HL-60 (cell line): Measurements from ENCODE around the gene ERBB4.

Experiments used
- DNase-seq, 2 experiments: peaks; one replicate each; pipeline ENCODE4 v3.0.0-alpha.2; 2010 to 2020; ENCODE audit warnings: low read depth in 1 of 2, low spot score in 1 of 2
- H3K27ac ChIP-seq: fragments of 250-450 bp; sonication (Bioruptor Pico); replicated peaks from 2 replicates; pipeline ENCODE4 v1.5.1; 2020; ENCODE audit warnings: mild to moderate bottlenecking, moderate library complexity
- H3K27me3 ChIP-seq: fragments of 250-450 bp; sonication (Bioruptor Pico); 2 replicates; pipeline ENCODE4 v1.5.1; 2021; ENCODE audit warnings: mild to moderate bottlenecking, moderate library complexity; ENCODE audit not compliant: insufficient read depth, poor library complexity, severe bottlenecking
- H3K4me3 ChIP-seq: replicated peaks from 2 replicates; pipeline ENCODE4 v1.5.1; 2011; ENCODE audit warnings: mild to moderate bottlenecking, control low read depth, low read length; ENCODE audit not compliant: insufficient read depth
- GABPA ChIP-seq: IDR thresholded peaks from 2 replicates; pipeline ENCODE4 v1.6.1; 2012; ENCODE audit warnings: low read depth
- POLR2AphosphoS5 ChIP-seq: IDR thresholded peaks from 2 replicates; pipeline ENCODE4 v1.6.1; 2012; ENCODE audit warnings: low read depth
- SPI1 ChIP-seq: IDR thresholded peaks from 2 replicates; pipeline ENCODE4 v1.6.1; 2012; ENCODE audit warnings: low read depth, mild to moderate bottlenecking, borderline replicate concordance
- TF ChIP-seq, protein P1 (sequence below): IDR thresholded peaks from one replicate; pipeline ENCODE4 v1.5.1; 2011; ENCODE audit warnings: low read length, control low read depth, inconsistent platforms; ENCODE audit not compliant: insufficient read depth
- TF ChIP-seq, protein P2 (sequence below): IDR thresholded peaks from 2 replicates; pipeline ENCODE4 v1.6.1; 2012; ENCODE audit warnings: low read depth; ENCODE audit not compliant: insufficient replicate concordance

ERBB4 gene

DNA sequence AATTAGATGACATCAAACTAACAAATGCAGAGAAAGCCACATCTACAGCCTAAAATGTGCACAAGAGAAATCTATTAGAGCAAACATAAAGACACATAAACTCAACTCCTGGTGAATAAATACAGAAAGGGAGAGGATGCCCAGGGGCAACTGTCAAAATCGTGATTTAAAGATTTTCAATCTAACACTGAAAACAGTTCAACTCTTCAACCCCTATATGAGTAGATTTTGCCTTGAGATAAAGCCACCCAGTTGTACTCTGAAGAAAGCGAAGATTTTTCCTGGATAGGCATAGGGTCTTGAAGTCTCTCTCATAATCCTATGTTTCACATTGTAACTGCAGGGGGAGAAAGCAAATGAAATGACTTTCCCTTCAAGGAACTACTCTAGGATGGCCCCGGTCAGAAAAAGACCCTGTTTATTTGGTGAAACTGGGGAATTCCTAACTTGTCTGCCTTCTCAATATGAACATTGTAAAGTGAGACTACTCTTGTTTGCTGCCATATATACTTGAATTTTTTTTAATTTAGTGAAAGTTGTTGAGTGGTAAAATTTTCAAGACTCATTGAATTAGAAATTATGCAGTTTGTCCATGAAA, 226.7 kb downstream of the ERBB4 start:
- no peak overlapping the region for H3K27ac ChIP-seq
- H3K27me3 ChIP-seq = no peaks in the 10 kb centered on the region
- no peak for DNase-seq
- H3K4me3 ChIP-seq = no peak overlapping the region
- no peak for TF ChIP-seq GABPA
- no peak for TF ChIP-seq SPI1
- no peak for TF ChIP-seq POLR2AphosphoS5
- TF ChIP-seq, protein P1, sequence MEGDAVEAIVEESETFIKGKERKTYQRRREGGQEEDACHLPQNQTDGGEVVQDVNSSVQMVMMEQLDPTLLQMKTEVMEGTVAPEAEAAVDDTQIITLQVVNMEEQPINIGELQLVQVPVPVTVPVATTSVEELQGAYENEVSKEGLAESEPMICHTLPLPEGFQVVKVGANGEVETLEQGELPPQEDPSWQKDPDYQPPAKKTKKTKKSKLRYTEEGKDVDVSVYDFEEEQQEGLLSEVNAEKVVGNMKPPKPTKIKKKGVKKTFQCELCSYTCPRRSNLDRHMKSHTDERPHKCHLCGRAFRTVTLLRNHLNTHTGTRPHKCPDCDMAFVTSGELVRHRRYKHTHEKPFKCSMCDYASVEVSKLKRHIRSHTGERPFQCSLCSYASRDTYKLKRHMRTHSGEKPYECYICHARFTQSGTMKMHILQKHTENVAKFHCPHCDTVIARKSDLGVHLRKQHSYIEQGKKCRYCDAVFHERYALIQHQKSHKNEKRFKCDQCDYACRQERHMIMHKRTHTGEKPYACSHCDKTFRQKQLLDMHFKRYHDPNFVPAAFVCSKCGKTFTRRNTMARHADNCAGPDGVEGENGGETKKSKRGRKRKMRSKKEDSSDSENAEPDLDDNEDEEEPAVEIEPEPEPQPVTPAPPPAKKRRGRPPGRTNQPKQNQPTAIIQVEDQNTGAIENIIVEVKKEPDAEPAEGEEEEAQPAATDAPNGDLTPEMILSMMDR = no peak
- TF ChIP-seq, protein P2, sequence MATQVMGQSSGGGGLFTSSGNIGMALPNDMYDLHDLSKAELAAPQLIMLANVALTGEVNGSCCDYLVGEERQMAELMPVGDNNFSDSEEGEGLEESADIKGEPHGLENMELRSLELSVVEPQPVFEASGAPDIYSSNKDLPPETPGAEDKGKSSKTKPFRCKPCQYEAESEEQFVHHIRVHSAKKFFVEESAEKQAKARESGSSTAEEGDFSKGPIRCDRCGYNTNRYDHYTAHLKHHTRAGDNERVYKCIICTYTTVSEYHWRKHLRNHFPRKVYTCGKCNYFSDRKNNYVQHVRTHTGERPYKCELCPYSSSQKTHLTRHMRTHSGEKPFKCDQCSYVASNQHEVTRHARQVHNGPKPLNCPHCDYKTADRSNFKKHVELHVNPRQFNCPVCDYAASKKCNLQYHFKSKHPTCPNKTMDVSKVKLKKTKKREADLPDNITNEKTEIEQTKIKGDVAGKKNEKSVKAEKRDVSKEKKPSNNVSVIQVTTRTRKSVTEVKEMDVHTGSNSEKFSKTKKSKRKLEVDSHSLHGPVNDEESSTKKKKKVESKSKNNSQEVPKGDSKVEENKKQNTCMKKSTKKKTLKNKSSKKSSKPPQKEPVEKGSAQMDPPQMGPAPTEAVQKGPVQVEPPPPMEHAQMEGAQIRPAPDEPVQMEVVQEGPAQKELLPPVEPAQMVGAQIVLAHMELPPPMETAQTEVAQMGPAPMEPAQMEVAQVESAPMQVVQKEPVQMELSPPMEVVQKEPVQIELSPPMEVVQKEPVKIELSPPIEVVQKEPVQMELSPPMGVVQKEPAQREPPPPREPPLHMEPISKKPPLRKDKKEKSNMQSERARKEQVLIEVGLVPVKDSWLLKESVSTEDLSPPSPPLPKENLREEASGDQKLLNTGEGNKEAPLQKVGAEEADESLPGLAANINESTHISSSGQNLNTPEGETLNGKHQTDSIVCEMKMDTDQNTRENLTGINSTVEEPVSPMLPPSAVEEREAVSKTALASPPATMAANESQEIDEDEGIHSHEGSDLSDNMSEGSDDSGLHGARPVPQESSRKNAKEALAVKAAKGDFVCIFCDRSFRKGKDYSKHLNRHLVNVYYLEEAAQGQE = no peak

DNA sequence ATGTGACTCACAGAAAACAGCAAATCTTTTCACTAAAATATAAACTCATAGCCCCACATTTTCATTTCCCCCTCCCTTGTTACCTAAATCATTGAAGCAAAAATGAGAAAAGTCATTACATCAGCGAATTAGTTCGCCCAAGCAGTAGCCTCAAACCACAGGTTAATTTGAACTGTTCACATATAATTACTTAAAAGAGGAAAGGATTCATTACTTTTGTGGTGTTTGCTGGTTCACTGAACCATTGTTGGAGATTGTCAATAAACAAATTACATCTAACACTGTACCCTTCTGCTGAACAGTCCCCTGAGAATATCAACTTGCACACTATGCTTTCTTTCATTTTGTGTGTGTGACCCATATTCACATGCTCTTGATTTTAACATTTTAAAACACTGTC, 238.7 kb downstream of the ERBB4 start:
- no peak for TF ChIP-seq POLR2AphosphoS5
- no peak for TF ChIP-seq GABPA
- no peak for TF ChIP-seq SPI1
- TF ChIP-seq, protein P2 = no peak
- TF ChIP-seq, protein P1 = no peak
- H3K4me3 ChIP-seq = no peak overlapping the region
- no peaks in the 10 kb centered on the region for H3K27me3 ChIP-seq
- H3K27ac ChIP-seq = no peak overlapping the region
- DNase-seq = no peak

DNA sequence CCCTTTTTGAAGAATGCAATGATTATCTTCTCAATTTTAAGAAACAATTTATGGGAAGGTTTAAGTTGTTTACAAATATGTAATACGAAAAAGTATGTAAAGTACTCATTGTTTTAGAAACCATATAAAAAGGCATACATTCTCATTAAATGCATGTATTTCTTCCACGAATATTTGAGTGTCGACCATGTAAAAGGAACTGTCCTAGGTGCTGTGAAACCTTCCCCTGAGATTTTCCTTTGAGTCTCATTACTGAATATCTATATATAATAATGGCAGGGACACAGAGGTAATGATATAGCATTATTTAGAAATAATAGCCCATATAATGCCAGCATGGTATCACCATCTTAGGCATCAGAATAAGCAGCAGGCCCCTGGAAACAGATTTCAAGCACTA, 239.3 kb downstream of the ERBB4 start:
- H3K27me3 ChIP-seq = no peaks in the 10 kb centered on the region
- no peak overlapping the region for H3K27ac ChIP-seq
- H3K4me3 ChIP-seq = no peak overlapping the region
- no peak for DNase-seq
- no peak for TF ChIP-seq POLR2AphosphoS5
- TF ChIP-seq, protein P2 = peak; percentile 59
- TF ChIP-seq GABPA = no peak
- TF ChIP-seq SPI1 = no peak
